ENCODE results near the gene RPL13A. TPM values are rescaled to one million over a fixed set of nuclear protein-coding genes. Genes with fewer than 3 reads are reported as not detected.
A peak's percentile ranks its signal among the peaks of the same experiment; 100 is the strongest.

RPL13A gene
- total and polyA plus RNA-seq, 9 of the 15 experiments (the other 6 are each of a cell fraction or from before 2014, with no cell fraction given): 1,744 to 5,482 (median 2,949) TPM

GRCh38 chr19:49453013-49453756, 34.2 kb upstream of the RPL13A start, which contains the start of gene ALDH16A1 (continued):
- TF ChIP-seq, protein P1, sequence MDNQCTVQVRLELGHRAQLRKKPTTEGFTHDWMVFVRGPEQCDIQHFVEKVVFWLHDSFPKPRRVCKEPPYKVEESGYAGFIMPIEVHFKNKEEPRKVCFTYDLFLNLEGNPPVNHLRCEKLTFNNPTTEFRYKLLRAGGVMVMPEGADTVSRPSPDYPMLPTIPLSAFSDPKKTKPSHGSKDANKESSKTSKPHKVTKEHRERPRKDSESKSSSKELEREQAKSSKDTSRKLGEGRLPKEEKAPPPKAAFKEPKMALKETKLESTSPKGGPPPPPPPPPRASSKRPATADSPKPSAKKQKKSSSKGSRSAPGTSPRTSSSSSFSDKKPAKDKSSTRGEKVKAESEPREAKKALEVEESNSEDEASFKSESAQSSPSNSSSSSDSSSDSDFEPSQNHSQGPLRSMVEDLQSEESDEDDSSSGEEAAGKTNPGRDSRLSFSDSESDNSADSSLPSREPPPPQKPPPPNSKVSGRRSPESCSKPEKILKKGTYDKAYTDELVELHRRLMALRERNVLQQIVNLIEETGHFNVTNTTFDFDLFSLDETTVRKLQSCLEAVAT (IDR thresholded peaks at IDR 0.05): peak; percentile 41 to 81; a peak in 2 of 4 replicates
- TF ChIP-seq GATAD2A (IDR thresholded peaks at IDR 0.05) (no peak), MBD2 (IDR thresholded peaks at IDR 0.05; ENCODE audit: borderline replicate concordance, low read depth) (peak; percentile 88), MAZ (CRISPR knock-in tag; conservative IDR thresholded peaks at IDR 0.05 in 1 of 2, IDR thresholded peaks at IDR 0.05 in 1 of 2) (peak; percentile 34 to 69), TFAP4 (CRISPR knock-in tag; IDR thresholded peaks at IDR 0.05; ENCODE audit: borderline replicate concordance) (peak; percentile 63; the same call in 1 of the 2 replicates), KDM5B (IDR thresholded peaks at IDR 0.05; ENCODE audit: insufficient replicate concordance, low read depth, low read length) (peak; percentile 66), ZNF253 (CRISPR knock-in tag; conservative IDR thresholded peaks at IDR 0.05) (no peak), U2AF2 (optimal IDR thresholded peaks at IDR 0.05; ENCODE audit: low read depth, low read length) (no peak), RBFOX2 (IDR thresholded peaks at IDR 0.05; ENCODE audit: low read depth, low read length) (peak; percentile 97), NCOA4 (IDR thresholded peaks at IDR 0.05; ENCODE audit: partially characterized antibody) (no peak), ZNF165 (CRISPR knock-in tag; IDR thresholded peaks at IDR 0.05; ENCODE audit: borderline replicate concordance) (no peak), NR0B1 (IDR thresholded peaks at IDR 0.05; ENCODE audit: partially characterized antibody) (no peak), PML (IDR thresholded peaks at IDR 0.05; ENCODE audit: low read length) (peak; percentile 94), CTBP1 (IDR thresholded peaks at IDR 0.05; ENCODE audit: borderline replicate concordance) (peak; percentile 39), SRSF9 (IDR thresholded peaks at IDR 0.05; ENCODE audit: borderline replicate concordance, low read depth, low read length) (no peak), ZNF764 (CRISPR knock-in tag; IDR thresholded peaks at IDR 0.05; ENCODE audit: low read depth) (no peak), FOSL1 (tag; conservative IDR thresholded peaks at IDR 0.05) (no peak), RBBP5 (IDR thresholded peaks at IDR 0.05; ENCODE audit: borderline replicate concordance, insufficient read depth, low read length, poor library complexity, severe bottlenecking) (peak; percentile 61), RBM39 (optimal IDR thresholded peaks at IDR 0.05; ENCODE audit: low read depth, low read length) (no peak), ZNF780A (CRISPR knock-in tag; IDR thresholded peaks at IDR 0.05) (no peak; the same call in 1 of the 2 replicates)
- TF ChIP-seq, protein P2, sequence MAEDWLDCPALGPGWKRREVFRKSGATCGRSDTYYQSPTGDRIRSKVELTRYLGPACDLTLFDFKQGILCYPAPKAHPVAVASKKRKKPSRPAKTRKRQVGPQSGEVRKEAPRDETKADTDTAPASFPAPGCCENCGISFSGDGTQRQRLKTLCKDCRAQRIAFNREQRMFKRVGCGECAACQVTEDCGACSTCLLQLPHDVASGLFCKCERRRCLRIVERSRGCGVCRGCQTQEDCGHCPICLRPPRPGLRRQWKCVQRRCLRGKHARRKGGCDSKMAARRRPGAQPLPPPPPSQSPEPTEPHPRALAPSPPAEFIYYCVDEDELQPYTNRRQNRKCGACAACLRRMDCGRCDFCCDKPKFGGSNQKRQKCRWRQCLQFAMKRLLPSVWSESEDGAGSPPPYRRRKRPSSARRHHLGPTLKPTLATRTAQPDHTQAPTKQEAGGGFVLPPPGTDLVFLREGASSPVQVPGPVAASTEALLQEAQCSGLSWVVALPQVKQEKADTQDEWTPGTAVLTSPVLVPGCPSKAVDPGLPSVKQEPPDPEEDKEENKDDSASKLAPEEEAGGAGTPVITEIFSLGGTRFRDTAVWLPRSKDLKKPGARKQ (CRISPR knock-in tag; IDR thresholded peaks at IDR 0.05): no peak
